A673 (cell line): ENCODE measurements around the gene ITPR2. TPM values are rescaled to one million over a fixed set of nuclear protein-coding genes. Genes with fewer than 3 reads are reported as not detected.

Source experiments
- BruUV-seq: library from RNA; stranded (reverse); fragments of 400-500 nt; replicated peaks from 2 replicates; lab custom pipeline; 2021; lab: Mats Ljungman, UMichigan
- CTCF ChIA-PET: fragments of 300-600 bp; sonication (Branson Sonifier 250); formaldehyde crosslinking; loops from one replicate; lab custom pipeline; 2022; ENCODE audit warnings: antibody characterized with exemption; lab: Charles Lee
- POLR2A ChIA-PET: fragments of 300-600 bp; sonication (Branson Sonifier 250); formaldehyde crosslinking; loops from one replicate; lab custom pipeline; 2022; ENCODE audit warnings: antibody characterized with exemption; ENCODE audit not compliant: low non-redundant PET; lab: Charles Lee
- DNase-seq: peaks from one replicate; pipeline ENCODE4 v3.0.0-alpha.2; 2015; ENCODE audit warnings: low spot score
- H3K27ac ChIP-seq: fragments of 200-600 bp; sonication (generic); 2 replicates; pipeline ENCODE4 v1.5.1; 2016; ENCODE audit warnings: mixed run types, low read depth, mild to moderate bottlenecking, mixed read lengths, antibody characterized with exemption, low read length; ENCODE audit not compliant: poor library complexity, severe bottlenecking
- H3K27me3 ChIP-seq: fragments of 200-600 bp; sonication (generic); replicated peaks from 2 replicates; pipeline ENCODE4 v1.6.1; 2017; ENCODE audit warnings: mixed run types, low read depth, mild to moderate bottlenecking, mixed read lengths, antibody characterized with exemption, low read length; ENCODE audit not compliant: insufficient read depth, poor library complexity
- H3K36me3 ChIP-seq: fragments of 200-600 bp; sonication (generic); 2 replicates; pipeline ENCODE4 v1.6.1; 2016; ENCODE audit warnings: mixed run types, mild to moderate bottlenecking, mixed read lengths, antibody characterized with exemption, low read length; ENCODE audit not compliant: insufficient read depth, poor library complexity, severe bottlenecking
- H3K4me1 ChIP-seq: fragments of 200-600 bp; sonication (generic); 2 replicates; pipeline ENCODE4 v1.6.1; 2017; ENCODE audit warnings: mixed run types, mild to moderate bottlenecking, mixed read lengths, antibody characterized with exemption, low read length; ENCODE audit not compliant: insufficient read depth, poor library complexity, severe bottlenecking
- H3K4me3 ChIP-seq: fragments of 200-600 bp; sonication (generic); 2 replicates; pipeline ENCODE4 v1.5.1; 2016; ENCODE audit warnings: low read depth, mixed run types, mild to moderate bottlenecking, mixed read lengths, low read length; ENCODE audit not compliant: poor library complexity, severe bottlenecking
- H3K9me3 ChIP-seq: fragments of 200-600 bp; sonication (generic); 2 replicates; pipeline ENCODE4 v1.6.1; 2016; ENCODE audit warnings: mixed run types, low read depth, mild to moderate bottlenecking, mixed read lengths, antibody characterized with exemption, low read length; ENCODE audit not compliant: poor library complexity, severe bottlenecking
- CTCF ChIP-seq: fragments of 300-800, 200-600 bp; sonication (generic); conservative IDR thresholded peaks from 2 replicates; pipeline ENCODE4 v1.5.1; 2017; ENCODE audit warnings: low read depth, mild to moderate bottlenecking, antibody characterized with exemption, low read length, moderate library complexity, mixed read lengths
- EZH2 ChIP-seq: fragments of 200-600 bp; sonication (generic); IDR thresholded peaks from 2 replicates; pipeline ENCODE4 v1.6.1; 2017; ENCODE audit warnings: borderline replicate concordance, low read depth, mild to moderate bottlenecking, mixed read lengths, antibody characterized with exemption, low read length; ENCODE audit not compliant: poor library complexity, severe bottlenecking
- intact Hi-C: fragments of 100-400 bp; cut with micrococcal nuclease; formaldehyde crosslinking; loops from one replicate; pipeline ENCODE4 v1.10.0; 2022; ENCODE audit not compliant: unreplicated experiment
- total RNA-seq: library from RNA; stranded (reverse); gene quantifications from 2 replicates; pipeline ENCODE4 v1.2.3, GENCODE V29; 2021

The ITPR2 gene
- total RNA-seq, 1 experiment from 2014 or later = 22.6 TPM

- H3K36me3 ChIP-seq = no peaks in the 10 kb centered on the region
- POLR2A ChIA-PET = no interaction called here
- TF ChIP-seq EZH2 = no peak
- TF ChIP-seq CTCF = no peak
- no peaks in the 10 kb centered on the region for H3K27me3 ChIP-seq
- H3K4me3 ChIP-seq = no peak overlapping the region
- no peak for DNase-seq
- no TSS peak for BruUV-seq
- intact Hi-C loops = no loop called here
- CTCF ChIA-PET = no interaction called here
- H3K27ac ChIP-seq = no peak overlapping the region
- H3K9me3 ChIP-seq = no peaks in the 10 kb centered on the region
- peaks cover 3% of the 10 kb centered on the region for H3K4me1 ChIP-seq
Measured at GRCh38 chr12:26845984-26846383, 13.0 kb upstream of the ITPR2 start.

GRCh38 chr12:26845057-26845666 lies 12.2 kb upstream of the ITPR2 start:
- no TSS peak for BruUV-seq
- Histone ChIP-seq H3K4me3 (no peak overlapping the region), H3K27ac (no peak overlapping the region), H3K27me3 (no peaks in the 10 kb centered on the region), H3K36me3 (no peaks in the 10 kb centered on the region), H3K4me1 (no peaks in the 10 kb centered on the region), H3K9me3 (no peaks in the 10 kb centered on the region)
- peak; percentile 51 for DNase-seq
- TF ChIP-seq CTCF = peak; percentile 53
- TF ChIP-seq EZH2 = no peak
- intact Hi-C loops = no loop called here
- ChIA-PET POLR2A (no interaction called here), CTCF (no interaction called here)

- BruUV-seq = no TSS peak
- DNase-seq = no peak
- H3K4me1 ChIP-seq = no peaks in the 10 kb centered on the region
- no peaks in the 10 kb centered on the region for H3K9me3 ChIP-seq
- no peaks in the 10 kb centered on the region for H3K27me3 ChIP-seq
- TF ChIP-seq CTCF (no peak), EZH2 (no peak)
- no peak overlapping the region for H3K4me3 ChIP-seq
- ChIA-PET CTCF (no interaction called here), POLR2A (no interaction called here)
- intact Hi-C loops = no loop called here
- no peak overlapping the region for H3K27ac ChIP-seq
- H3K36me3 ChIP-seq = no peaks in the 10 kb centered on the region
Measured at GRCh38 chr12:26843311-26843710, 10.3 kb upstream of the ITPR2 start.
